OCI-LY1 (cell line): ENCODE results near the gene NR1H2.
A peak's percentile ranks its signal among the peaks of the same experiment; 100 is the strongest.

Source experiments
- H2AFZ ChIP-seq: fragments of 200-600 bp; sonication (generic), shearing (Covaris generic); 2 replicates; pipeline ENCODE4 v1.6.0; 2014; ENCODE audit warnings: antibody characterized with exemption, mild to moderate bottlenecking, low read length
- H3F3A ChIP-seq: fragments of 200-600 bp; sonication (generic), shearing (Covaris generic); 2 replicates; pipeline ENCODE4 v1.6.0; 2014; ENCODE audit warnings: mild to moderate bottlenecking, antibody characterized with exemption, low read length, moderate library complexity; ENCODE audit not compliant: insufficient read depth
- H3K27ac ChIP-seq: fragments of 200-600 bp; sonication (generic); 2 replicates; pipeline ENCODE4 v1.5.1; 2014; ENCODE audit warnings: low read length, mixed run types, mild to moderate bottlenecking, low read depth; ENCODE audit not compliant: poor library complexity, severe bottlenecking
- H3K27me3 ChIP-seq: fragments of 200-600 bp; sonication (generic); 2 replicates; pipeline ENCODE4 v1.6.0; 2014; ENCODE audit warnings: antibody characterized with exemption, mild to moderate bottlenecking, low read length, moderate library complexity; ENCODE audit not compliant: insufficient read depth
- H3K36me3 ChIP-seq: fragments of 200-600 bp; sonication (generic); 2 replicates; pipeline ENCODE4 v1.6.1; 2014; ENCODE audit warnings: mild to moderate bottlenecking, antibody characterized with exemption, low read length, moderate library complexity, mixed read lengths; ENCODE audit not compliant: insufficient read depth
- H3K4me1 ChIP-seq: fragments of 200-600 bp; sonication (generic); 2 replicates; pipeline ENCODE4 v1.5.1; 2014; ENCODE audit warnings: mild to moderate bottlenecking, low read length, moderate library complexity; ENCODE audit not compliant: insufficient read depth, severe bottlenecking
- H3K4me2 ChIP-seq: fragments of 200-600 bp; sonication (generic), shearing (Covaris generic); 2 replicates; pipeline ENCODE4 v1.6.1; 2014; ENCODE audit warnings: low read length
- H3K4me3 ChIP-seq: fragments of 200-600 bp; sonication (generic); 2 replicates; pipeline ENCODE4 v1.5.1; 2014; ENCODE audit warnings: low read length, low read depth, mild to moderate bottlenecking, mixed read lengths; ENCODE audit not compliant: poor library complexity, severe bottlenecking
- H3K79me2 ChIP-seq: fragments of 200-600 bp; shearing (Covaris generic); 2 replicates; pipeline ENCODE4 v1.6.1; 2016; ENCODE audit warnings: mixed run types, low read length, mixed read lengths; ENCODE audit not compliant: insufficient read depth
- H3K9ac ChIP-seq: fragments of 200-600 bp; sonication (generic), shearing (Covaris generic); 2 replicates; pipeline ENCODE4 v1.6.1; 2014; ENCODE audit warnings: mild to moderate bottlenecking, low read length, mixed read lengths
- H3K9me2 ChIP-seq: fragments of 200-600 bp; sonication (generic), shearing (Covaris generic); 2 replicates; pipeline ENCODE4 v1.6.1; 2014; ENCODE audit warnings: low read depth, mild to moderate bottlenecking, low read length, mixed read lengths
- H3K9me3 ChIP-seq: fragments of 200-600 bp; shearing (Covaris generic); 2 replicates; pipeline ENCODE4 v1.6.1; 2014; ENCODE audit warnings: low read length, mixed read lengths
- H4K20me1 ChIP-seq: fragments of 200-600 bp; sonication (generic), shearing (Covaris generic); 2 replicates; pipeline ENCODE4 v1.6.0; 2016; ENCODE audit warnings: mild to moderate bottlenecking, low read length; ENCODE audit not compliant: insufficient read depth
- CTCF ChIP-seq: fragments of 200-600 bp; sonication (generic), shearing (Covaris generic); IDR thresholded peaks from 2 replicates; pipeline ENCODE4 v1.5.1; 2017; ENCODE audit warnings: mild to moderate bottlenecking, antibody characterized with exemption, low read length, moderate library complexity, mixed read lengths
- EZH2 ChIP-seq: fragments of 200-600 bp; sonication (generic), shearing (Covaris generic); IDR thresholded peaks from 2 replicates; pipeline ENCODE4 v1.8.0; 2017; ENCODE audit warnings: borderline replicate concordance, mixed run types, mild to moderate bottlenecking, antibody characterized with exemption, low read length, moderate library complexity, mixed read lengths

NR1H2 gene

GRCh38 chr19:50427997-50428425 is 51.8 kb downstream of the NR1H2 start:
- no peak overlapping the region; the same call in 1 of the 2 replicates for H3K9ac ChIP-seq
- peak overlapping the region; percentile 43; the same call in 1 of the 2 replicates for H3K4me2 ChIP-seq
- no peaks in the 10 kb centered on the region; the same call in 1 of the 2 replicates for H3F3A ChIP-seq
- no peaks in the 10 kb centered on the region for H3K9me3 ChIP-seq
- TF ChIP-seq EZH2 (no peak), CTCF (no peak)
- H3K4me1 ChIP-seq = peaks cover 50% of the 10 kb centered on the region
- H3K4me3 ChIP-seq = peak overlapping the region; percentile 18
- H3K36me3 ChIP-seq = peaks cover 45% of the 10 kb centered on the region
- no peaks in the 10 kb centered on the region for H3K27me3 ChIP-seq
- H3K79me2 ChIP-seq = no peaks in the 10 kb centered on the region
- no peaks in the 10 kb centered on the region for H4K20me1 ChIP-seq
- no peak overlapping the region for H2AFZ ChIP-seq
- no peaks in the 10 kb centered on the region for H3K9me2 ChIP-seq
- H3K27ac ChIP-seq = peak overlapping the region; percentile 88

GRCh38 chr19:50428772-50429463 is 52.7 kb downstream of the NR1H2 start:
- peak overlapping the region; percentile 88 for H3K27ac ChIP-seq
- no peaks in the 10 kb centered on the region for H3K9me2 ChIP-seq
- H3K4me2 ChIP-seq = peak overlapping the region; percentile 43; the same call in 1 of the 2 replicates
- H3K4me1 ChIP-seq = peaks cover 59% of the 10 kb centered on the region
- no peak overlapping the region for H3K4me3 ChIP-seq
- no peak overlapping the region; the same call in 1 of the 2 replicates for H3K9ac ChIP-seq
- no peaks in the 10 kb centered on the region for H3K27me3 ChIP-seq
- H3K79me2 ChIP-seq = no peaks in the 10 kb centered on the region
- no peaks in the 10 kb centered on the region for H4K20me1 ChIP-seq
- no peaks in the 10 kb centered on the region for H3K9me3 ChIP-seq
- H3F3A ChIP-seq = no peaks in the 10 kb centered on the region; the same call in 1 of the 2 replicates
- TF ChIP-seq EZH2 (no peak), CTCF (no peak)
- H3K36me3 ChIP-seq = peaks cover 35% of the 10 kb centered on the region
- H2AFZ ChIP-seq = no peak overlapping the region

GRCh38 chr19:50430888-50431342 is 54.7 kb downstream of the NR1H2 start:
- Histone ChIP-seq H3K4me3 (peak overlapping the region; percentile 73), H3K9ac (peak overlapping the region; percentile 89), H3K9me3 (no peaks in the 10 kb centered on the region), H2AFZ (no peak overlapping the region), H3F3A (no peaks in the 10 kb centered on the region; the same call in 1 of the 2 replicates), H3K36me3 (peaks cover 20% of the 10 kb centered on the region; the same call in 1 of the 2 replicates), H3K4me2 (peak overlapping the region; percentile 100), H3K9me2 (no peaks in the 10 kb centered on the region), H4K20me1 (no peaks in the 10 kb centered on the region), H3K4me1 (peaks cover 70% of the 10 kb centered on the region), H3K27ac (peak overlapping the region; percentile 88), H3K27me3 (no peaks in the 10 kb centered on the region), H3K79me2 (no peaks in the 10 kb centered on the region)
- TF ChIP-seq EZH2 (no peak), CTCF (no peak)
